GM12892 (cell line): Measurements from ENCODE around the gene ZBTB16.
A peak's percentile ranks its signal among the peaks of the same experiment; 100 is the strongest.

Experiments
- DNase-seq: peaks from one replicate; pipeline ENCODE4 v3.0.0; 2011; ENCODE audit not compliant: insufficient read length
- FAIRE-seq: peaks from 2 replicates; lab custom pipeline; 2011; peaks lifted over from hg19 to GRCh38; lab: Jason Lieb, UNC
- POLR2A ChIP-seq: IDR thresholded peaks from 2 replicates; pipeline ENCODE4 v1.6.1; 2011; ENCODE audit warnings: low read depth, low read length, control low read depth
- POLR2AphosphoS5 ChIP-seq: IDR thresholded peaks from 2 replicates; pipeline ENCODE4 v1.6.1; 2011; ENCODE audit warnings: low read depth, low read length, control low read depth
- TAF1 ChIP-seq: IDR thresholded peaks from 2 replicates; pipeline ENCODE4 v1.6.1; 2011; ENCODE audit warnings: low read depth, mild to moderate bottlenecking, control low read depth, low read length, borderline replicate concordance

Gene ZBTB16

DNA sequence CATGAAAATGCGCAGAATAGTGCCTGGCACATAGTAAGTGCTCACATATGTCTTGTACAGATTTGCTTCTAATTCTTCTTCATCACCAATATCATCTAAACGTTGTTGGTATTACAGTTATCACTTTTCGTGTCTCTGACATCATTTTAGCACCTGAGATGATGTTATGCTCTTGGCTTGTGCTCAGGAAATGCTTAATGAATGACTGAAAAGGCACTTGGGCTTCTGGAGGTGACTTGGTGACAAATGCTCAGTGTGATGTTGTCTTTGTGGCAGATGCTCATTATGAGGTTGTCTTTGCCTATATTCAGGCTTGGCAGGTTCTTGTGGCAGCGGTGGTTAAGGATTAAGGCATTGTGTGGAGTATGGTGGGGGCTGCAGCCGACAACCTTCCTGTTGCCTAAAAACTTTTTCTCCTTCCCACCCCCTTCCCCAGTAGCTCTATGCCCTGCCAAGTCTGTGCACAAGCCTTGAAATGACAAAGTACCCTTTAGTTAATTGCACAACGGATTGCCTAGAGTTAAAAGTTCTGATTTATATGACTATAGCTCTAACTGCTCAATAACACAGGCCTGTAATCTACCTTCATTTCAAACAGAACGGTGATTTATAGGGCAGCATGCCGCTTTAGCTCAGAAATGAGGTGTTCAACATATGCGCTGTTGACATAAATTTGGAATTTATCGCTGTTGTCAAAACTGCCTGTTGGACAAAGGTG lies 82.5 kb downstream of the ZBTB16 start:
- FAIRE-seq (no peak), DNase-seq (no peak)
- no peak for TF ChIP-seq TAF1
- no peak for TF ChIP-seq POLR2A
- no peak for TF ChIP-seq POLR2AphosphoS5

DNA sequence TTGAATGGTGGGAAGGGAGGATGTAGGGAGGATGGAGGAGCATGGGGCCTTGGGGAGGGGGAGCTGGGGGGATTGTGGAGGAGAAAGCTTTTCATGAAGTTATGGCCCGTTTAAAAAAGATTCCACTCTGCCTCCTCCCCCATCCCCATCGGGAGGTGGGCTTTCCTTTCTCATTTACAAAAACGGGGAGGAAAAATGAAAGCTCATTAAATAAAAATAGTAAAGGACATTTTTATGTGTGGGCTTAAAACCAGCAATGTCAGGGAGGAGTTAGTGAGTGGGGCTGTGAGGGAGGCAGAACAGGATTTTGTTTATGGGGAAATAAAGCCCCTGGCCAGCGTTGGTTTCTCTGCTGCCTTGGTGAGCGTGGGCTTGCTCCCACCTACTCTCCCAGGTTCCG lies 83.2 kb downstream of the ZBTB16 start:
- FAIRE-seq (no peak), DNase-seq (no peak)
- TF ChIP-seq TAF1 (no peak), POLR2A (no peak), POLR2AphosphoS5 (no peak)

DNA sequence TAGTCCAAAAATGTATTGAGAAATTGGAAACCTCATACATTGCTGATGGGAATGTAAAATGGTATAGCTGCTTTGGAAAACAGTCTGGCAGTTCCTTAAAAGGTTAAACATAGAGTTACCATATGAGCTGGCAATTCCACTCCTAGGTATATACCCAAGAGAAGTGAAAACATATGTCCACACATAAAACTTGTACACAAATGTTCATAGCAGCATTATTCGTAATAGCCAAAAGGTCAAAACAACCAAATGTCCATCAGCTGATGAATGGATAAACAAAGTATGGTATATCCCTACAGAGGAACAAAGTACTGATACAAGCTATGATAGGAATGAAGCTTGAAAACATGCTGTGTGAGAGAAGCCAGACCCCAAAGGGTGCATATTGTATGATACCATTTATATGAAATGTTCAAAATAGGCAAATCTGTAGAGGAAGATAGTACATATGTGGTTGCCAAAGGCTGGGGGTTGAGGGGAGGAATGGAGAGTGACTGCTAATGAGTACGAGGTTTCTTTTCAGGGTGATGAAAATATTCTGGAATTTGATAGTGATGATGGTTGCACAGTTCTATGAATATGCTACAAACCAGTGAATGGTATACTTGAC lies 85.8 kb downstream of the ZBTB16 start:
- DNase-seq, result no peak
- no peak for TF ChIP-seq POLR2AphosphoS5
- no peak for TF ChIP-seq TAF1
- TF ChIP-seq POLR2A, result no peak
- FAIRE-seq, result no peak

DNA sequence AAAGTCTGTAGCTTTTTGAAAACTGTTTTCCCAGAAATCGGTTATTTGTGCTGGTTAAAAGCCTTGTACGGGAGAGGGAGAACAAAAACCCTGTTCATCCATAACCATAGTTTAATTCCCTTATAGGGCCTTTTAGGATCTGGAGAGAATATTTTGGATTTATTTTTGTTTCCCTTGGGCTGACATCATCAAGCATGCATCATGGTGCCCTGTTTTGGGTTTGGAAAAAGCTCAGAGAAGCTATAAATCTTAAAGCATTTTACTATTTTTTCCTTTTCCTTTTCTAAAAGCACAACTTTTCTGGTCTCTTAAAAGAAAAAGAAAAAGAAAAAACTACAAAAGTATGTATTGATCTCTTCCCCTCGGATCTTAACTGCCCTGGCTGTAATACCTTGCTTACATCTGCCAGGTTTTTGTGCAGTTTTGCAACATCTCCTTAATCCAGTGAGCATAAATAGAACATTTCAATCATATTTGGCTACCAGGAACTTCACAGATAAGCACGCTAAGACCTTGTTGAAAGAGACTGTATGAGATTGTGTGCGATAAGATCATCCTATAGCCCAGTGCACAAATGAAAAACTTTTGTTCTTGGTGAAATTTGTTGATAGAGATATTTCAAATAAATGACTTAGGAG lies 88.0 kb downstream of the ZBTB16 start:
- DNase-seq (no peak), FAIRE-seq (no peak)
- TF ChIP-seq POLR2AphosphoS5 (no peak), POLR2A (no peak), TAF1 (no peak)

DNA sequence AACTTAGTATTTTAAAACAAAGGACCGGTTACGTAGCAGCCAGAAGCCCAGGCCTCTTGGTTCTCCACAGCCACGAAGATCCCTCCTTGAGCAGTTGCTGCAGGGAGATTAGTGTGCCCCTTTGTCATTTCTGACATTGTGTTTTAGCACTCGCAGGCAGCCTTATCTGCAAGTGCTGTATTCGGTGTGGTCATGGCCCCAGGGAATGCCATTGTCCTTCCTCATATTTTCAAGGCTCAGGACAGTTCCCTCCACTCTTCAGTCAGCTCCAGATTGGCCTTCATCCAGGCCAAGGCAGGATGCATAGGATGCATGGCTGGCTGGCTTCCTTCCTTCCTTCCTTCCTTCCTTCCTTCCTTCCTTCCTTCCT lies 88.5 kb downstream of the ZBTB16 start:
- DNase-seq (no peak), FAIRE-seq (no peak)
- TF ChIP-seq POLR2A (no peak), POLR2AphosphoS5 (no peak), TAF1 (no peak)

DNA sequence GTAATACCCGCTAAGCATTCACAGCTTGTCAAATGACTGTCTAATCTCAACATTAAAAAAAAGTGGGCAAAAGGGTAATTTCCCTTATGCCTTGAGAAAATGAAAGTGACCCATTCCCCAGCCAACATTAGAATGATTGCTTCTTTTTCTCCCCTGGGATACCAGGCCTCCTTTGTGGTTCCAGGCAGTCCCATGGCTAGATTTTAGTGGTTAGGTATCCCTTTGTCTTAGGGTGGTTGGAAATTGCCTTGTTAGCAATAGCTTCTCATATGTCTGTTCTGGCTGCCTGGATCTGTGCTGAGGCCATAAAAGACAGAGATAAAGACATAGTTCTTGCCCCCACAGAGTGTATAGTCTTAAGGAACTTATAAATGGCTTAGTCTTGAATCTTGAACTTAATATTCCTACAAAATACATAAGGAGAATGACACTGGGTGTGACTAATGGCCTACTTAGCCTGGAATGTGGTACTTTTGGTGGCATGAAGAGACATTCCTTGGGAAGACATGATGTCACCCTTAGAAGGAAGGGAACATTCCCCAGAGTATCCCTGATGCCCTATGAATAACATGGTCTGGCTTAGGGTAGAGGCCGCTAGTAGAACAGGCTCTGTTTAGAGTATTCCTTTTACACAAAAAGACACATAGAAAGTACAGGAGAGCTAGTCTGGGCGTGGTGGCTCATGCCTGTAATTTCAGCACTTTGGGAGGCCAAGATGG lies 90.3 kb downstream of the ZBTB16 start:
- FAIRE-seq, result peak; percentile 17
- TF ChIP-seq TAF1, result no peak
- no peak for DNase-seq

DNA sequence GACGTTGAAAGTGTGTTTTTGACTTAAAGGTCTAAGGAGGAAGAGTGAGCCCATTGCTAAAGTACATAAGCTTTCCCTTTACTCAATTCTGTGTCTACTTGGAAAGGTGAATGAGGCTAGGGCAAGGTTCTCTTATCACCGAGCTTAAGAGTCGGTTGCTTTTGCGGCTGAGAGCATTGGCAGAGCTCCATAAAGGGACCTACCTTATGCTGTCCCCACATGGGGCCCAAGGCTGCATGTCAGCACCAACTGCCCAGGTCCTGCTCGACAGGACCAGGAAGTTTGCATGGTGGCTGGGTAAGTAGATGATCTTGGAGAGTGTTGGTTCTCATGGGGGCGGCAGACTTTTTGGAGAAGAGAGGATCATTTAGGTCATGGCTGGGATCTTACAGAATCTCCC lies 91.2 kb downstream of the ZBTB16 start:
- FAIRE-seq (no peak), DNase-seq (no peak)
- TF ChIP-seq TAF1, result no peak
- TF ChIP-seq POLR2AphosphoS5, result no peak
- no peak for TF ChIP-seq POLR2A

DNA sequence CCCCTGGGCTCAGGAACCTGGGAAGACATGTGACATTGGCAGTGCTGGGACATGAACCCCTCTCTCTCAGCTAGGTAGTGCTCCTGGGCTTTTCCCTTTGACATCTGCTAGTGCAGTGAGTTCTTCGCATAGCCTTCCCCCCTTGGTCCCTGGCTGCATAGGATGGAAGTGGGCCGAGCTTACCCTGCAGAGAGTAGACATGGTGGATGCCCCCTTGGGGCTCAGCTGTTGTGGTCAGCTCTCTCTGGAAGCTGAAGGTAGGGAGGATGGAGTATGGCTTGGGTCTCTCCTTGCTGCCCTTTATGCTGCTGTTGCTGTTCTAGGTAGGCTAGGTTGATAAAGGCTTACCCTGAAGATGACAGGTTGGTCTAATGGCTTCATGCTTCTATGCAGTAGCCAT lies 92.1 kb downstream of the ZBTB16 start:
- no peak for FAIRE-seq
- no peak for DNase-seq
- TF ChIP-seq POLR2AphosphoS5 (no peak), POLR2A (no peak), TAF1 (no peak)

DNA sequence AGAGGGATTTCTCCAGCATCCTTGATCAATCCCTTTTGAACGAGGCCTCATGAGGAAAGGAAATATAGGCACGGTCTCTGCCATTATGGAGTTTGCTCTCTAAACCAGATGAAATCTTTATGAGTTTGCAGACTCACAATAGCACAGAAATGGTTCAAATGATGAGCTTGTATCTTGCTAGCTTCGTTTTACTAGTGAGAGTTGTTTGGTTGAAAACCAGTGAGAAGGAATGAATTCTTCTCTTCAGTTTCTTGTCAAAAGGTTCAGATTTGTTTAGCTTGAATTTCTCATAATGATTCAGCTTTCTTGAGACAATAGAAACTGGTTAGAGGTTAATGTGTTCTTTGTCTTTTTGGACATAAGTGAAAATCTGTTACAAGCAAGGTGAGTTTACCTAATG lies 92.7 kb downstream of the ZBTB16 start:
- TF ChIP-seq POLR2AphosphoS5 (no peak), TAF1 (no peak), POLR2A (no peak)
- FAIRE-seq (no peak), DNase-seq (no peak)

DNA sequence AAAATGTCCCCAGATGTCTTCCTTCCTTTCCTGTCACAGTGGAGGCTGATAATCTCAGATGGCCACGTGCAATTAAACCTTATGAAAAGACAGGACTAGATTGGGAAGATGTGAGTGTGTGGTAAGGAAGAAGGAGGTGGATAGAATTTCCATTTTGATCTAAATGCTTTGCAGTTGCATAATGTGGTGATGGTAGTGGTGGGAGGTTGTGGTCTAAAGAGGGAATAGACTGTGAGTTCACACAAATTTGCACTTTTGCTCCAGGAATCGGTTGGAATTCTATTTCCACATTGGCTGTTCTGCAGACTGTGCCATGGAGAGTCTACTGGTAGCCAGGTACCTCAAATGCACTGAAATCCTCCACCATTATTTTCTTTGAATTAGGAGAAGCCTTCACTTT lies 93.3 kb downstream of the ZBTB16 start:
- no peak for FAIRE-seq
- no peak for DNase-seq
- TF ChIP-seq POLR2A, result no peak
- no peak for TF ChIP-seq TAF1
- TF ChIP-seq POLR2AphosphoS5, result no peak

DNA sequence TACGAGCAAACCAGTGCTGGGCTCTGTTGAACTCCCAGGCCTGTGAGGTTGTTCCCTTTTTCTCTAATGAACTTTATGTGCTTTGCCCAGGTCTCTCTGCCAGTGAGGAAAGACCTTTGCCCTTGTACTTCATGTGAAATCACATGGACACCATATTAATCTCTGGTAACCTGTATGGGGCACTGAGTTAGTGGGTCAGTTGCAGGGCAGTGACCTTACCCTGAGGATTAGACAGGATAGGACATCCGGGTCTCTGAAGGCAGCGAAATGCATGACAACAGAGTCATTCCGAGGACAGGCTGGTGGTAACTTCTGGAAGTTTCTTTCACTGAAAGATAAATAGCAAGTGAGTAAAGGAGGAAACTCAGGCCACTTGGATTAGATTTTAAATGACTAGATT lies 93.7 kb downstream of the ZBTB16 start:
- DNase-seq (no peak), FAIRE-seq (no peak)
- TF ChIP-seq TAF1 (no peak), POLR2A (no peak), POLR2AphosphoS5 (no peak)
